HG02678 (cell line): ENCODE data around the gene MRPL36.
"Not testable (repeated sequence)": the region's sequence is repeated elsewhere in the genome, so short reads cannot be mapped to it uniquely, and the experiment has no call there.

Experiments
- ATAC-seq: cut with Tn5 transposase; IDR thresholded peaks from one replicate; pipeline ENCODE4 v1.9.1; 2021; ENCODE audit warnings: mild to moderate bottlenecking, moderate library complexity; ENCODE audit not compliant: unreplicated experiment

Gene MRPL36

DNA sequence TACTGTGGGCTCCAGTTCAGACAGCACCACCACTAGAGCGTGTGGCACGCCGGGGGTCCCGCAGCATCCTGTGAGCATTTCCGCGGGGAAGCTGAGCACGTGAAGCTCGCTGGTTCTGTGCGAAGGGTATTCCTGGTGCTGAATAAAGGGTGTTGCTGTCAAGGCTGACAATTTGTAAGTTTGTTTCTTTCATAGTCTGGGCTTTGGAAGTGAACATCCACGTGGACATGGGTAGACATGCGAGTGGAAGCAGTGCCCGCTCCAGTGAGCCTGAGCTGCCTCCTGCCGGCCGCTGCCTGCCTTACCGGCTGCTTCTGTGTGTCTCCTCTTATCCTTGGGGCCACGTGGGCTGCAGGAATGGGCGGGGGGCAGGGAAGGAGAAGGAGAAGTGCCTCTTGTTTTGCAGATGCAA is 16.2 kb upstream of the MRPL36 start:
- ATAC-seq = no peak

DNA sequence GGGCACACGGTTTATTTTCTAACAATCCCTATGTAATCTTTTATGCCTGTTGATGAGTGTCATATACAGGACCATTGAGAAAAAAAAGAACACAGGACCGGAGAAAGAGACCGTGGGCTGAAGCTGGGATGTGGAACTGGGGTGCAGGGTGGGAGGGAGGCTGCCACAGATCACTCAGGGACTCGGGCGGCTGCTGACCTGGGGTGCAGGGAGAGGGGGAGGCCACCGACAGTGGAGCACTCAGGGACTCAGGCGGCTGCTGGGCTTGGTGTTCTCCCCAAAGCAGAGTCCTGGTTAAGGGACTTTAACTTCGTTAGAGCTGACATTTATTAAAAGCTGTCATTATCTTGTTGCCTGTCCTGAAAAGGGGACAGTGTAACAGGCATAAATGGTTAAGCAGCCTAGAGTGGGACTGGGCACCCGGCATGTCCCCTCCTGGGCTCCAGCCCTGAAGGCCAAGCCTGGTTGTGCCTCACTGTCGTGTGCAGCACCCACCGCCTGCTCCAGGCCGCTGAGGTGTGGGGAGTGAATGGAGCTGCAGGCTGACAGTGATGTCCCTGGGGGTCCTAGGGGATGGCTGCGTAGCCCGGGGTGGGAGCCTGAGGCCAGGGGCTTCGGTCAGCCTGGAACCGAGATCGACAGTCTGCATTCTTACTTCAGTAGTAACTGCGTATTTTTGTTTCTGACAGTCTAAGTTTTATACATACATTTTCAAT is 15.6 kb upstream of the MRPL36 start:
- ATAC-seq = no peak

- ATAC-seq = no peak
Observed at GRCh38 chr5:1814183-1815020, 14.8 kb upstream of the MRPL36 start.

- ATAC-seq = no peak
Observed at GRCh38 chr5:1810581-1811101, 11.0 kb upstream of the MRPL36 start.

- ATAC-seq = no peak
Observed at GRCh38 chr5:1809416-1810035, 9.9 kb upstream of the MRPL36 start.

DNA sequence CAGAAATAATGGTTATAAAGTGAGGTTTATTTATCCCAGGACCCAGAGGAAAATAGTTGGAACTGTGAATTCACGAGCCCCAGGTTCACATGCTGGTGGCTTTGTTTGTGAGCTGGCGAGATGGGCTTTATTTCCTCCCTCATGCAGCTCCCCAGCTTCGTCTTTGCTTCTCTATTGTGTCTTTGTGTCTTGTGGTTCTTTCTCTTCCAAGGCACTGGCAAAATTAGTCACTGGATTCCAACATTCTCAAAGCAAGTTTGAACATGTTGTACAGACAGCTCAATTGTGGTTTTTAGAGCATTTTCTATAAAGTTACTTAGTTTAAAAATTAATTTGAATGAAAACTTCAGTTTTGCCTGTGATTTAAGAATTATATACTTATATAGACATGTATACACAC is 8.8 kb upstream of the MRPL36 start:
- no peak for ATAC-seq

DNA sequence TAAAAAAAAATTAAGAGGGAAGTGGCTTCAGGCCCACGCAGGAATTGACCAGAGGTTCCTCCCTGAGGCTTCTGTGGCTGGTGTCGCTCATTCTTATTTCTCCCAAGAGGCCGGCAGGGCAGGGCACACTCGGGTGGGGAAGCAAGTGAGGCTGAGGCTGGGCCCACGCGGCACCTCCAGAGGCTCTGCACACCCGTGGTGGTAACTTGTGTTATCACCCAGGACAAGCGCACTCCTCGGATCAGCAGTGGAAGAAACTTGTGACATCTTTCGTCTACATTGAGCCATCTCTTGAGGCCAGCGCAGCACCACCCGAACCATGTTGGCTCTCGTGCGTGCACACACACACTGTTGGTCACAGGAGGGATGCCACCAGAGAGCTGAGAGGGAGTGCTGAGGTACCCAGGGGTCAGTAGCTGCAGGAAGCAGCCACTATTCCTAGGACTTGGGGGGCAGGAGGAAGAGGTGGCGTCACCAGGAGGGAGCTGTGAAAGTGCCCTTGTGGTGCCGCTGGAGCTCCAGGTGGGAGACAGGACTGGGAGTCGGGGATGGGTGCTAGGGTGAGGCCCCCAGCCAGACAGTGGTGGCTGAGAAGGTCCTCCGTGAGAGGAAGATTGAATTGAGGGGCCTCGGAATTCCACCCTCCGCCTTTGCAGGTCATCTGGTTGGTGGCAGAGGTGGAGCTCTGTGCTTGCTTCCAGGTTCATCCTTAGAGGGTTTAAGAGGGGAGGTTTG is 8.0 kb upstream of the MRPL36 start:
- no peak for ATAC-seq

DNA sequence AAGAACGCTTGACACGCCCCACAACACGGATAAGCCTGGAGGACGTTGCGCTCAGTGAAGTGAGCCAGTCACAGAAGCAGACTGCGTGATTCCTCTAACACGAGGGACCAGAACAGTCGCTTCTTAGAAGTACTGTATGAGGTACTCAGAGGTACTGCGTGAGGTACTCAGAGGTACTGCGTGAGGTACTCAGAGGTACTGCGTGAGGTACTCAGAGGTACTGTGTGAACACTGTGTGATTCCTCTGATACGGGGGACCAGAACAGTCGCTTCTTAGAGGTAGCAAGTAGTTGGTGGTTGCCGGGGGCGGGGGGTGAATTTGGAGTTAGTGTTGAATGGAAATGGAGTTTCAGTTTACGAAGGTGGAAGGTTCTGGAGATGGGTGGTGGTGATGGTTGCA is 7.3 kb upstream of the MRPL36 start:
- no peak for ATAC-seq

DNA sequence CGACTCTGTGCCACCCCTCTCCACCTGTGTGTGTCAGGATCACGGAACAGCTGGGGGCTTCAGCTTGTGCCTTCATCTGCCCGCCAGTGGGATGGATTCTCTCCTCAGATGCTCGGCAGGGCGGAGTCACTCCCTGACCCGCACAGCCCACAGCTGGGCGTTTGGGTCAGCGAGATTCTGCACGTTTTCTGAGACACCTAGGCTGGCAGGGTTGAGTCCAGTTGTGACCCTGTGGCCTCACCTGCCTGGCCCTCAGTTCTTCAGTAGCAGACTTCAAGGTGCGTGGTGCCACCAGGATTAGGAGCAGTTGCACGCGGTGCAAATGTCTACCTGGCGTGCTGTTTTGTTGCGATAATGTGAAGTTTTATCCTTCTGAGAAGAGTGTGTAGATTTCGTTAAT is 6.6 kb upstream of the MRPL36 start:
- ATAC-seq = no peak

GRCh38 chr5:1805736-1806135 is 6.1 kb upstream of the MRPL36 start:
- ATAC-seq = no peak

DNA sequence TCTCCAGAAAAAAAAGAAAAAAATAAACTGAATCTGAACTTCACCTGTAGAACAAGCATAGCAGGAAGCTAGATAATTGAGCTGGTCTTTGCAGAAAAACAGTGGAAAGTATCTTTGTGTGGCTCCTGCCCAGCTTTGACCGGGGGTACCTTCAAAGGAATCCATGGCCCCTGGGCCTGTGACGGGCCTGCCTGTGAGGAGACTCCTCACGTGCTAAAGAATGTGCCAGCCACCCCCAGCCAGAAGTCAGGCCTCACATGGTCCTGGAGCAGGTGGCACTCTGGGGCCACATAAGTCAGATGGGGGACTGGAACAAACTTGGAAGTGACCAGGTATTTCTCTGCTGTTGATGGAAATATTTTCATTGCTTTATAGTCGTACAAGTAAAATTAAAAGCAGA is 5.7 kb upstream of the MRPL36 start:
- ATAC-seq = no peak

GRCh38 chr5:1804001-1804690 is 4.5 kb upstream of the MRPL36 start:
- no peak for ATAC-seq

- no peak for ATAC-seq
Observed at GRCh38 chr5:1803192-1803591, 3.6 kb upstream of the MRPL36 start.

- ATAC-seq = no peak
Observed at GRCh38 chr5:1801967-1802295, 2.3 kb upstream of the MRPL36 start.

GRCh38 chr5:1801222-1801966 is 1.8 kb upstream of the MRPL36 start, which contains the start of gene NDUFS6:
NDUFS6 (plus strand) TSS chr5:1801407; CDS start chr5:1801418, 11 bp downstream.
- peak; percentile 55 for ATAC-seq

DNA sequence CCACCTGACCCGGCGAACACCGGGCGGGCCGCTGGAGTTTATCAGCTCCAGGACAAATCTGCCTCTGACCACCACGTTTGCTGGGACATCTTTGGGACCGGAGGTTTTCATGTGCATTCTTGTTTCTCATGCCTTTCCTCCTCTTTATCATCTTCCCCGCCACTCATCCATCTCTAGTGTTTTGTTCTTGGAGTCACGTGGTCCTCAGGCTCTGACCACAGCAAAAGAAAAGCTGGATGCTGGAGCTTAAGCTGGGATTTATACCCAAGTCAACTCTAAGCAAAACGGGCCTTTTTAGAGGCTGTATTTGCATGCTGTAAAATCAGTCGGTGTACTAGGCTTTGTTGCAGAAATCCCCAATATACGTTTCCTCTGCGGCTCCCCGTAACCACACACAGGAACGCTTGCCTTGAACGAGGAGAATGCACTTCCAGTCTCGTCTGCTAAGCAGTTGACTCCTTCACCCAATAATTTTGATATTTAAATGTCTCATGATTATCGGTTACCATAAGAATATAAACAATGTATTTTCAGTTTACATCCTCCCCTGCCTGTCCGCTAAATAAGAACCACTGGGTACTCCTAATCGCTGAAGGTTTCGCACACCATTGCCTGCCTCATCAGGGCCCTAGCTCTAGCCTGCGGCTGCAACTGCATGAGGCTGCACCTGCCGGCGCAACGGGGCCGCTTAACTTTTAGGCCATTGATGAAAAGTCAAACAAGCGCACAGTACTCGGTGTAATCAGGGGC is 1.0 kb upstream of the MRPL36 start:
- ATAC-seq = peak; percentile 31

- ATAC-seq = peak; percentile 19
Observed at GRCh38 chr5:1799110-1799601, 481 bp downstream of the MRPL36 start.

DNA sequence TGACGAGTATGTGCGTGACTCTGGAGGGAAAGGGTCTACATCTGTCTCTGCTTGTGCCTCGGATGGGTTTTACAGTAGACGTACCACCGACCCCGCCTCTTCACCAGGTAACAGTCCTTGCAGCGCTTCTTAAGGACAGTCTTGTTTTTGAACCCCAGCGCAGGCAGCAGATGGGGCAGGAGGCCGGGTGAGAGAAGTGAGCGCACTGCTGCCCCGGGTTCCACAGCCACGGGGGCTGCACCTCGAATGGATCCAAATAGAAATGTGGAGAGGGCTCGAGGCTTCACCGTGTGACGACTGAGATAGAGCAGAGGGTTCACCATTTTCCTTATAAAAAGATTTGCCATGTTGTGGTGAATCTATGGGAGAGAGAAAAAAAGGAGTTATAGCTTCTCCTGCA is 1.0 kb downstream of the MRPL36 start:
- ATAC-seq = not testable (repeated sequence)

GRCh38 chr5:1797855-1798254 is 1.8 kb downstream of the MRPL36 start:
- ATAC-seq = no peak
